CD4-positive, alpha-beta T cell treated with Interleukin-10 for 1 hour (primary cell): Measurements from ENCODE around the gene PDZRN4.
"Not testable (repeated sequence)": the region's sequence is repeated elsewhere in the genome, so short reads cannot be mapped to it uniquely, and the experiment has no call there.

Source experiments
- DNase-seq: peaks from one replicate; pipeline ENCODE4 v3.0.0-alpha.2; 2020

Gene PDZRN4

DNA sequence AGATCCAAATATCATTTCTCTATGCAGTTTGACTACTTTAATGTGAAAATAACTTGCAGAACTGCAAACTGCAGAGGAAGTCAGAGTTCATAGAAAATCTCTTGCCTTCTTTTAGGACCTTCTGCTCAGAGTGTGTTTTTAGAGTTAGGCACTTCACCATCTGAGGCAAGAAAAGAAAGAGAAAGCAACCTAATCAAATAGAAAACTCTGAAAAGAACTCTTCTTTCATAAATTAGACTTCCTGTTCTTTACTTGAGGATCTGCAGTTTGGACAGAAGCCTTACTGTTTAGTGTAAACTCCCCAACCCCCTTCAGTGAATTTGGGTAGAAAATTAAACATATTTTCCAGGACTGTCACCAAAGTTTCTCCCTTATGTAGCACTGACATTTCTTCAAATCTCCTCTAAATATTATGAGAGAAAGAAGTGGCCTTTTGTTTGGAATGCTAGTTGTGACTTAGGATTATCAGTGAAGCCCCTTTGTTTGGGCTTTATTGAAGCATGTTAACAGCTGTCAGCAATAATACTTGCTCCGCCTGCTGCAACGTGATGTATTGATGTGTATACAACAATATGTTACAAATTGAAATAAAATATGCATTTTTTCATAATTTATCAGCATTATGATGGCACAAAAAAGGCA lies 99.5 kb downstream of the PDZRN4 start:
- no peak for DNase-seq

DNA sequence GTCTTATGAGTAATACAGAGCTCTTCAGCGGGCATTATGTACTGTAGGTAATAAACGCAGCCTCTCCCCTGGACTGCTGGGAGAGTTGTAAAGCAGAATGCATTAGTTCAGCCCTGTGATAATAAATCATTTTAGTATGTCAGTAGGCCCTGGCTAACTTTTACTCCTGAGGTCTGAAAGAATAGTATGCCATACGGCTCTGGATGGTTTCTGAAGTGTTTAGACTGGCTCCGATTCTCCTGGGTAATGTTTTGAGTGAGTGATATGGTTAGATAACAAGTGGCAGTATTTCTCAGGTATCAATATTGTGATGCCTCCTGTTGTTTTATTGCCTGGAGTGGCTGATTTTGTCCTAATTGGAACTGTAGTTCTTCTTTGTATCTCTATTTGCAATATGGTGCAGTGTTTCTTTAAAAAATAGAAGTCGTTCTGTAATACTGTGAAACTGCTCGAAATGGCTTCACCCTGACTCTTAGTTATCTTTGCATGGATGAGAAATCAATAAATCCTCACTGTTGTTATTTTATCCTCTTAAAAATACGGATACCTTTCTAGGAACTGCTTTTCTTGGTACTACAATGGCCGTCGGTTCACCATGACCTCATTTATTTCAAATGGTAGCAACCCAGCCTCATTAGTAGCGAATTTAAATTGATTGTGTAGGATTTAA lies 100.2 kb downstream of the PDZRN4 start:
- DNase-seq = no peak

DNA sequence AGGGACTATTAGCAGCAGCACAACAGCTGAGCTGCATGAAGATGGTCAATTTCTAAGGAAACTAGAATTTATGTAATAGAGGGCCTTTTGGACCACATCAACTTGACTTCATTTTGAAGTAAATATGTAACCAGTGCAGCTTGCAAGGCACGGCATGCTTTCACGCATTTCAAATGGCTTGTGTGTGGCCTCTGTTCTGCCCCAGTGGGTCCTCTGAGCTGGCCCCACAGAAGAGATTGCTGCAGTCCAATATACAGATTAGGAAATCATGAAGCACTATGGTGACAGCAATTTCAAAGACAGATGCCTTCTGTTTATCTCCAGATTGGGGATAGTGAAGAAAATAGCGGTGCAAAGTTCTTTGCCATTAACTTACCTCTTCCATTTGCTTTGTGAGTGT lies 101.4 kb downstream of the PDZRN4 start:
- DNase-seq = no peak

DNA sequence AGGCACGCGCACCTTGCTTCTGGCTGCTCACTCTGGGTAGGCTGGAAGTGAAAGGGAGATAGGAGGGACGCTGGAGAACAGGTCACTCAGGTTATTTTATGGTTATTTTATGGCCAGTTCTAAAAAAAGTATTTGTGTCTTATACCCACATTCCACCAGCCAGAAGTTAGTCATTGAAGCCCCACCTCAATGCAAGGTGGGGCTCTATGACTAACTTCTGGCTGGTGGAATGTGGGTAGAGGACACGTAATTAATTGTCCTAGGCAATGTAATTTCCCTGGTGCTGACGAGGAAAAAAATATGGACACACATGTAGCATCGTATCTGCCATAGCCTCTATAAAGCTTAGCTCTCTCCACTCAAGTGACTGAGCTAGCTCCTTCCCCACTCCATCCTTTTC lies 104.9 kb downstream of the PDZRN4 start:
- no peak for DNase-seq

DNA sequence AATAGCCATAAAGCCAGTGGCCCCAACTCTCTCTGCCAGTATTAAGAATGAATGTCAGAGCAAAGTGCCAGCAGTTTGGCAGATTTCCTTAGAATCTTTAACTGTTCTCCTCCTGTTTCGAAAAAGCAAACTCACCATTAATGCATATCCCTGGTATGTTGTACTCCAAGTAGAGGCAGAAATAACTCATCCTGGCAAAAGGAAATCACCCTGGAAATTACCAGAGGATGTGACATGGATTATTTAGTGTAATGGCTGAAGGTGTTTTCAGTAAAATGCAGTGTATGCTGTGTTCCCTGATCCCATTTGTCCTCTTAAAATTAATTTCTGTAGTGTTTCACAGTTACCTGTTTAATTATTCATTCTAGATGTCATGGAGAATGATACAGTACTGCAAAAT lies 105.3 kb downstream of the PDZRN4 start:
- no peak for DNase-seq

DNA sequence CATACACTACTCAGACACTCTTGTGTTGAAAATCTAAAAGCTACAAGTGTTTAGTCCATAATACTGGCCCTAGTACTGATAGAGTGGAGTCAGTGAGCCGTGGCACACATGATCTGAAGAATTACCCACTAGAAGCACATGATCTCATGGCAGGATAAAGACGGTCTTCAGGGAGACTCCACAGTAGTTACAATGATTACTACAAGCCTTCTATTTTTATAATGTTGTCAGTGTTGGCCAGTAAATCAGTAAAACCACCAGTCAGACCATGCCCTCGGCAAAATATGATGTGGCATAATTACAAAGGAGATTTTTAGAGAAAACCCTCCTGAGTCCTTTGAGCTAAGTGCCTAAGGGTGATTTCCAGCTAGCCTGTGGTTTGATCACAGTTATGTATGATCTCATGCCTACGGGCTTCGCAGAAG lies 114.9 kb downstream of the PDZRN4 start:
- no peak for DNase-seq

DNA sequence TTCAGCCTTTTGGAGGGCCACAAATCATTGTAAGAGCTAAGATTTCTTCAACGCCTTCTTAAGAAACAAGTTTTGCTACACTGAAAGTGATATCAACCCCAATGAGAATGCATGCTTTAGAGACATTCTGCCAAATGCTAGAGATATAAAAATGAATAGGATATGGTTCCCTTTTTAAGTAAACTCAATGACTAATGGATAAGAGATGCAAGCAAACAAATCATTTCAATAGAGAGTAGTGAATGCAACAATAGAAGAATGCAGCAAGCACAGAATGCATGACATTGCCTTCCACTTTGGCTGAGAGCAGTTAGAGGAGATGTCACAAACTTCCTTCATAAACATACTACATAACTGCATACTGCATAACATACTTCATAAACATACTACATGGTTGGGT lies 116.4 kb downstream of the PDZRN4 start:
- no peak for DNase-seq

DNA sequence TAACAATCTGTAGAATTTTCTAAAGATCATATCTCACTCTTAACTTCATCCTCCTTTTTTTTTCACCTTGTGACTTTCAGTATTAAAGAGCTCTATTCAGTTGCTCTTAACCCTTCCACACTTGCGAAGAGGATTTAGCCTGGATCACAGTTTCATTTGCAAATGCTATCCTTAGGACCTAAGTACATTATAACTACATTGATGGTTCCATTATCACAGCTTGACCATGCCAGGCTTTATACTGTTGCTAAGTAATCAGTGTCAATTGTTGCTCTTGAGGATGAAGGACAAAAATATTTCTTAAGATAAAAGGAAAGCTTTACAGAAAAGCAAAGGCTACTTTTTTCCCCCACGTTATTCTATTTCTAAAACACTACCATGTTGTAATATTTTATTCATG lies 122.2 kb downstream of the PDZRN4 start:
- no peak for DNase-seq

DNA sequence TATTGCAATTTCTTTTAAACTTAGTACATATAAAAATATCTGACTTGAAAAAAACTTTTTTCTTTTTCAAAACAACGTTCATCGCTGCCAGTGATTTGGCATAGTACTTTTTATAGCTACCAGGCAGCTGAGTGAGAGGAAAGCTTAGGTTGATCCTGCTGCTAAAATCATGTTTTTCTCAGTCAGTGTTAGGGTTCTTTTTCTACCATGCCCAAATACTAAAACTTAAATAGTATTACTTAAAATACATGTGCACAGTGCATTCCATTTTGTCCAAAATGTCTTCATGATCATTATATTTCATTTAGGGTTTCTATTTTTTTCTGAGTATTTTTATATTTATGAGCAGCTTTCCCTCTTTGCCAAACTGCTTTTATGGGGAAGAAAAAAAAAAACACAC lies 123.8 kb downstream of the PDZRN4 start:
- no peak for DNase-seq

DNA sequence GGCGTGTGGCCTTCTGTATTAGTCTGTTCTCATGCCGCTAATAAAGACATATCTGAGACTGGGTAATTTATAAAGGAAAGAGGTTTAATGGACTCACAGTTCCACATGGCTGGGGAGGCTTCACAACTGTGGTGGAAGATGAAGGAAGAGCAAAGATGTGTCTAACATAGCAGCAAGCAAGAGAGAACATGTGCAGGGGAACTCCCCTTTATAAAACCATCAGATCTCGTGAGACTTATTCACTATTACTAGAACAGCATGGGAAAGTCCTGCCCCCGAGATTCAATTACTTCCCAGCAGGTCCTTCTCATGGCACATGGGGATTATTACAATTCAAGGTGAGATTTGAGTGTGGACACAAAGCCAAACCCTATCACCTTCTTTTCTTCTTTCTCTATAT lies 124.3 kb downstream of the PDZRN4 start:
- not testable (repeated sequence) for DNase-seq

DNA sequence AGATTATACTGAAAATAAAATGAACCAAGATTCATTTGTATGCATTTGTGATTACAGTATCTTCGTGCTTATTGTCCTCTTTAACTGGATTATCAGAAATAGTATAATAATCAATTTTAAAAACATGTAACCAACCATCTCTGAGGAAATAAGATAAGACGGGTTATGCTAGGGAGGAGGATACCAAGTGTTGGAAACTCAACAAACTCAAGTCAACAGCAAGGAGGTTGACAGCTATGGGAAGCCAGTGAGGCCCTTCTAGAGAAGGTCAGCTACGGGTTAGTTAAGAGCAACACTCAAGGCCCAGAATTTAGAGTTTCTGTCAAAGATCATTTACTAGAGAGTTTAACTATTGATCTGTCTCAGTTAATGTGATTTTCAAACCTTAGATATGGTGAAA lies 137.2 kb downstream of the PDZRN4 start:
- DNase-seq = no peak

DNA sequence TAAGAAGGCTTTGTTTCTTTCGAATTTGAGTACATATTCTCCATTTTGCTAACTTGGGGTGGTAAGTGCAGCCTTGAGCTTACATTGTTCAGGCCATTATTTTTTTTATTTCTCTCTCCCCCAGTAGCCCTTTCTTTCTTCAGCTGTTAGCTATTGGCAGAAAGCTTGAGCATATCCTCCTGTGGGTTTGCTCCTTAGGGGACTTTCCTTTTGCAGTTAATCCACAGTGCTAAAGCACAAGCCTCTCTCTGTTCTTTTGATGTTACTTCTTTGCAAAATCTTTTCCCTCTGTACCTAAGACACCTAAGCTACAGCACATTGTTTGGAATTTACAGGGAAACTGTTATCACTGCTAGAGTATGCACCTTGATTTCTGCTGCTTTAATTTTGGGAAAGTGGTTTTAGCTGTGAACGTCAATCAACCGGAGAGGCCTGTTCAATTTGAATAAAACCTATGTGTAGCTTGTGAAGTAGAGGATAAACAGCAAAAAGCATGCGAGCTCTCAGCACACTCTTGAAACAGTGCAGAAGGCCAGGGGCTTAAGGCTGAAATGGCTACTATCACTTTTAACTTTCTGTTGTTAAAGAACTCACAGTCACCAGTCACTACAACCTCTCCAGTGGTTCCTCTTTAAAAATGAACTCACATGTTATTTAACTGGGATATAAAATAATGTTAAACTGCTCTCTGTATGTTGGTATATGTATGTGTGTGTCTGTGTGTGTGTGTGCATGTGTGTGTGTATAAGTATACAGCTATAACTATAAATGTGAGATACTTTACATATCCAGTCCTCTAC lies 139.2 kb downstream of the PDZRN4 start:
- no peak for DNase-seq

DNA sequence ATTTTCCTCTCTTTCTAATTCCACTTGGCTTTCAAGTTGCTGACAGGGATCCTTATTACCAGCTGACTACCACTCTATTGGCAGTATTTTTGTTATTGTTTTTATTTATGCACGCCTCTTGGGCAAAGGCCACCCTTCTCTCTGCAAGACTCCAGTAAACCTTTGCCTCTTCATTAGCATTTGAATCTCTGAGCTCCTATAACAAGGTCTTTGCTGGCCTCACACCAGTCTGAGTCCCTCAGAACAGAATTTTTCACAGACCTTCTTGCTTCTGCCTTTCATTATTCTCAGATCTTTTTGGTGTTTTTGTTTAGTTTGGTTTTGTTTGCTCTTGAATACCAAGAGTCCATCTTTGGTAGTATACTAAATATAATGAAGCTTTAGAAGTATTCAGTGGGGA lies 145.9 kb downstream of the PDZRN4 start:
- DNase-seq = no peak

DNA sequence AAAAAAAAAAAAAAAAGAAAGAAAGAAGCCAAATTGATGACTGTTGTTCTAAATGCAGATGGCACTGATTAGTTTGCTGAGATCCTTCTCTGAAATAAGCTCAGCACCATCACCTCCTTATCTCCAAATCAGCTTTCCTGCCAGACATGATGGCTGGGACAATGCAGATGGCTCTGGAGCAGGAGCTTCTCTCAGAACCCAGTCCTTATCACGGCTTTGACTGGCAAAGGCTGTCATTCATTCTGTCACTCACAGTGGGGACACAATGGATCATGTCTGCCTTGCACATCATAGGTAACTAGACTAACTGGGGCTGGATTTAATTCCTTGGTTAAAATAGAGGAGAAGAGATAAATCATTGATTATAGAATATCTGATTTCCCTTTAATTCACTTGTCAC lies 146.3 kb downstream of the PDZRN4 start:
- DNase-seq = no peak

DNA sequence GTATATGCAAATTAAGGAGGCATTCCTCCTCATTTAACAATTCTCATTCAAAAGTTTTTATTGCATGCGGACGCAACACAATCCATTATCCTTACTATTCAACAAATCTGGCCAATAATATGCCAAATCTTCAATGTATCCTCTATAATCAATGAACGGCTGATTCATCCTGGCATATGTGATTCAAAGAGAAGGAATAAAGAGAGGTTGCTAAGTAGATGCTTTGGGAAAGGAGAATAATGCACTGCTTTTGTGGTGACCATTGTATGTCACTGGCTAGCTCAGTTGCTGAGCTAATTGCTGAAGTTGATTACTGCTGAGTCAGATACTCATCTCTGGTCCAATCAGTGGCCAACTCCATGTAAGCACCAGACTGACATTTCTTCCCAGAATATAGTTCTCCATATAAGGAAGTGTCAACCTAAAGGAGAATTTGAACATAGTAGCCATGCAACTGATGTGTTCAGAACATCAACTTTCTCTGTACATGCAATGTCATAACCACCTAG lies 148.0 kb downstream of the PDZRN4 start:
- no peak for DNase-seq

DNA sequence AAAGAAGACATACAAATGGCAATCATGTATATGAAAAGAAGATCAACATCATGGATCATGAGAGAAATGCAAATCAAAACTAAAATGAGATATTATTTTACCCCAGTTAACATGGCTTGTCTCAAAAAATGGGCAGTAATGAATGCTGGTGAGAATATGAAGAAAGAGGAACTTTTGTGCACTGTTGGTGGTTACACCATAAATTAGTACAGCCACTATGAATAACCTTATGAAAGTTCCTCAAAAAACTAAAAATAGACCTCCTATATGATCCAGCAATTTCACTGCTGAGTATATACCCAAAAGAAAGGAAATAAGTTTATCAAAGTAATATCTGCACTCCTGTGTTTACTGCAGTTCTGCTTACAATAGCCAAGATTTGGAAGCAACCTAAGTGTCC lies 151.7 kb downstream of the PDZRN4 start:
- DNase-seq = no peak

DNA sequence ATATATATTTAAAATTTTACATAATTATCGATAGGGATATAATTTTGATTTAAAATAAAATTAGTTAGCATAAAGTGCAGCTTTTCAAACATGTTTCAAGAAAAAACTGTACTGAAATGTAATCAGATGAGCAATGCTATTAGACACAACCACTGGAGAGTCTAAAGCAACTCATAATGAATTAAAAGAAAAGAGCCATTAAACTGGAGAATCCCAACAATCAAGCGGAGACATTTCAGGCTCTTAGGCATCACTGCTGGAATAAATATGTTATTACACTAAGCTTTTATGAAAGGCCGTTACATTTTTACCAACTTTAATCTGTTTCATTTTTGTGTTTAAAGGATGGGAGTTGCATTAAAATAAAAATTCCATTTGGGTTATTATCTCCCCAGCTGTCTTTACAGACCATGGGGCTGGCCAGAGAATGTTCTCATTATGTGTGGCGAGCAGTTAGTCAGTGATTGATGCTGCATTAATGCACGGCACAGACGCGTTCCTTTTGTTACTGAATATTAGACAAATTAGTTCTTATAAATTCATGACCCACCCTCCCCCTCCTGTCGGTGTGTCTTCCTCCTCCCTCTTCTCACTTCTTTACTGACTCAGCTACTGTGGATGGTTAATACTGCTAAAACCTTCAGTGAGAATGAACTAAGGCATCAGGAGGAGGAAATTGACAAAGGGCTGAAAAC lies 156.8 kb downstream of the PDZRN4 start:
- DNase-seq = no peak

DNA sequence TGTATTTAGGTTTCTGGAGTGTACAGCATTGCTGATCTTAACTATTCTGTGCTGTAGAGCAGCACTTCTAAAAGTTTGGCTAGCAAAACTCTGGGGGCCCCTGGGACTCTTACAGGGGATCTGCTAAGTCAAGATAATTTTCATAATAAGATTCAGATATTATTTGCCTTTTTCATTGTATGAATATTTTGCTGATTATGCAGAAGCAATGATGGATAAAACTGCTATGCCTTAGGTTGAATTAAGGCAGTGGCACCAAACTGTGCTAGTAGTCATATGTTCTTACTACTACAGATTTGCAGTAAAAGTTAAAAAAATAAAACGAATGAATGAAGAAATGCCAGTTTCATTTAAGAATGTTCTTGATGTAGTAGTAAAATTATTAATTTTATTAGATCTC lies 160.1 kb downstream of the PDZRN4 start:
- no peak for DNase-seq

DNA sequence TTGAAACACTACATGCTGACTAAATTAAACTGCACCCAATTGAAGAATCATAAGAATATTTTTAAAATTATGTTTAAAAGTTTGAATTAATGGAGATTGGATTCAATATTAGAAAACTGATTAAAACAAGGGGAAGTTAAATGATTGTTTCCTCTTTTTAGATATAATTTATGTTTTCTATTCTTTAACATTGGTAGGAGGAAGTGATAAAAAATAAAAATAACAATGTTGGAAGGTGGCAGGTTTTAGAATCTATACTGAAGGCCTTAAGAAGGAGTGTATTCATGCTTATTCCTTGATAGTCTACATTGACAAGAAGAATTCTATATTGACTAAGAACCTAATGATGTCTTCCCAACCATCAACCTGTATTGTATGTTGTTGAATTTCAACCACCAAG lies 168.1 kb downstream of the PDZRN4 start:
- no peak for DNase-seq

DNA sequence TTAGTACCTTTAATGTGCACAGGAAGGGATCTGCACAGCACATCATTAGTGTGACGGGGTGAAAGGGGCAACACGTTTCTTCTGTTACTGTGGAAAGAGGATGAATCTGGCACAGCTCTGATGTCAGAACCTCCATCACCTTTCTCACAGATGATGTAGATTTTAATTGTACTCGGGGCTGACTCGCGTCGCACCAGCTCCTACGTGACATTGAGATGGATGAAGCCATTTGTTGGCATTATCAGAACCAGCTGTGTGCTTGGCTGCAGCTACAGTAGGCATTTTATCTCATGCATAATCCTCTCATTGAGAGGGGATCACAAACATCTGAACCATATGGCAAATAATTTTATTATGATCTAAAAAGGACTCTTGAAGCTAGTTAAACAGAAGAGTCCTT lies 173.6 kb downstream of the PDZRN4 start:
- no peak for DNase-seq

DNA sequence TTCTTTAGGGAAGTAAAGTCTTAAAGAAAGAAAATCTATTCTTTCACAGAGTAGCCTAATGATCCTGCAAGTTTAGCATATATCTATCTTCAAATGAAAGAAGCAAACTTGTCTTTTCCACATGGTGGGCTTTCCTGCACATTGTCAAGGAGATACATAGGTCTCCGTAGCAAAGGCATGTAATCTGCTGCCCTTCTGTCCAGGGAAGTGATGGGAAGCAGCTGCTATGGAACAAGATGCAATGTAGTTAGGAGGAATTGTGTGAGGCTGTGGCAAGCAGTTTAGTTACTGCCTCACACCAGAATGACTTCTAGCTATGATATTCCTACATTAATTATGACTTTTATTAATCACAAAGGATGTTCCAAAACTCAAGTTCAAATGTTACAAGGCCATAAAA lies 174.4 kb downstream of the PDZRN4 start:
- no peak for DNase-seq

DNA sequence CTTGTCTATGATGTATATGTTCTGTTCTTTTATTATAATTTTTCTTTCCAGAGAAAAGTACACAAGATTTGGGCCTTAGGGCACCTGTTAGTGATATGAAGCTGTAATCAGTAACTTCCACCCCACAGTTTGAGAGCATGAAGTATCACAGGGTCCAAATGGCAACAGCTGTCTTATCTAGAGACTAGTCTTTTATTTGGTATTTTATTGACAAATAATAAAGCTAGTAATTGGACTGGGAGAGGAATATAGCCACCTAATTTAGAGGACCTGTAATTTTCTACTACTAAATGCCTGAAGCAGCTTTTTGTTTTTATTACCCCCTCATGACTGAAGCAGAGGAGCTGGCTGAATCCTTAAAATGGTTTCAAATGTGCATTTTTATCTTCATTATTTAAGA lies 174.8 kb downstream of the PDZRN4 start:
- DNase-seq = no peak

DNA sequence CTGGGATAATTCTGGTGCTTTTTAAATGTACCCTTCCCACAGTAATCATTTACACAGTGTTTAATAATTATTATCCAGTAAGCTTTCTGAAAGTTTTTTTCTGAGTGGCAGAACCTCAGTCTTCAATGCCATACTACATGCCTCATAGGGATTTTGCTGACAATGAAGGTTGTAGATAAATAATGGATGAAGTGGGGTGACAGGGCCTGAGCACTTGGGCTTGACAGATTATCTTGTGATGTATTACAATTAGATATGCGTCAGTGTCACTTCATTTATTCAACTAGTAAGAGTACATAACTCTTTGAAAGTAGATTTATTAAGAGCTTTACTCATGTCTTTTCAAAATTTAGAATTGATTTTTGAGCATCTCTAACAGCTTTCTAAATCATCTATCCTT lies 176.1 kb downstream of the PDZRN4 start:
- DNase-seq = no peak
